ENCODE data around the gene GTF2F2.
"Not testable (repeated sequence)": the region's sequence is repeated elsewhere in the genome, so short reads cannot be mapped to it uniquely, and the experiment has no call there.

Gene GTF2F2

DNA sequence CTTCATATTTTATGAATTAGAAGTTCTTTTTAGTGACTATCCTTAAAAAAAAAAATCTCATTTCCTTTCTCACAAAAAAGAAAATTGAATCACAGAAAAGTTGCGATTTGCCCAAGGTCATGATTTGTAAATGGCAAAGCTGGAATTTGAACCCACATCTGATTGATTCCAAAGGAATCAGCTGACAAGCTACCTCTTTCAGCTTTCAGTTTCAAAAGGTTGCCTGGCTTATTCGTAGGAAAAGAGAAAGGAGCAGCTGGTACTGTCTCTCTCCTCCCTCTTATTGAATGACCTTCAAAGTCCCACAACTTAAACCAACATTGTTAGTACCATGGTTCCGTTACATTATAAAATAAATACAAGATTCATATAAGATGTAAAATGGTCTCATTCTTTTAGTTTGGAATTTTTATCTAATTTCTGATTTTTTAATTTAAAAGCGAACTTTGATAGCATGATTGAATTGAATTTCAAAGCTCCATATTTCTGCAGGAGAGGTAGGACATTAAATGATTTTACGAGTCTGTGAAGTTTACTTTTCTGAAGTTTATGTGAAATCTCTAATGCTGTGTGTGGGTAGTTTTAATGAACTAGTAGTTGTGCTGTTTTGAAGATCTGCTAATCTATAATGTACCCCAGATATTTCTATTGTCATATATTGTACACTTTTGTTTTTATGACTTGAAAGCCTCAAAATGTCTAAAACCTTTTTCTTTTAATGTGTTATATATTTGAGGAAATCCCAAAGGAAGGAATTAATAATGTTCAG lies 99.0 kb downstream of the GTF2F2 start:
- DNase-seq, result no peak

DNA sequence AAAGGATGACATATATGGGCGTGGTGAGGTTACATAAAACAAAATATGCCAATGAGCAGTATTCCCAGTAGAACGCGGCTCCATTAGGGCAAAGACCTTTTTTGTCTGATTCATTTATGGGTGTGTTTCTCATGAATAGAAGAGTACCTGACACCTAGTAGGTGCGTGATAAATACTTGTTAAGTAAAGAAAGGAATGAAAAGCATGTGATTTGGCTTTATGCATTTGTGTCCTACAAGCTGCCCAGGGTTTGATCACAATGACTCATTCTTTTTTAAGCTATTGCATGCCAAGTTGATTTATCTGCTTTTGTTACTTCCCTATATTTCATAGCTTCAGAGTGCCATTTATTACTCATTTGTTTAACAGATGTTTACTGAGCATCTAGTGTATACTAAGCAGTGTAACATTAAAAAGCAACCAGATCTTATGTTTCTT lies 99.6 kb downstream of the GTF2F2 start:
- no peak for DNase-seq

DNA sequence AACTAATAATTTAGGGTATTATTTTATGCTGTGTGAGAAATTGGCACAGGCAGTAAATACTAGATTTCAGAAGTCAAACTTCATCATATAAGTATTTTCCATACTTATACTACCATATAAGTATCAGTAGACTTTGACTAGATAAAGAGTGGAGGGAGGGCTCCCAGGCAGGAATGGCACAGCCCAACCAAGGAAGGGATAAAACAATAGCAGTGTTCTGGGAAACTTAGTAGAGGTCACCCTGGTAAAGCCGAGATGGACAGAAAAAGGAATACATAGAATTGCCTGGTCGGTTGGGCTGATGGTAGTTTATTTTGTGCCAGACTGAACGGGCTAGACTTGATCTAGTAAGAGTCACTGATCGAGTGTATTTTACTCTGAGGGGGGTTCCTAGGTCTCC lies 100.1 kb downstream of the GTF2F2 start:
- DNase-seq, result no peak

DNA sequence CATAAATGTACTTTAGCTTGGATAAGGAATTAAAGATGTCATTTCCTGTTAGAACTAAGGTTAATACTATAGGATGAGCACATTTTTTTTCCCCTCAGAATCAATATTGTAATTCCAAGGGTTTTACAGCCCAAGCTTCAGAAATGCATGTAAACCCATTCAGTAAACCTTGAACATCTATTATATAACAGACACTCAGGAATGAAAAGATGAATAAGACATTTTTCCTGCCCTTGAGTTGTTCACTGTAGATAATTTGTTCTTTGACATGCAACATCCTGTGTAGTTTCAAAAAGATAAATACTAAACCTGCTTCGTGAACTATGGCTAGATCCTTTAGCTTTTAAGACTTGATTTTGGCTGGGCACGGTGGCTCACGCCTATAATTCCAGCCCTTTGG lies 102.2 kb downstream of the GTF2F2 start:
- DNase-seq, result no peak

DNA sequence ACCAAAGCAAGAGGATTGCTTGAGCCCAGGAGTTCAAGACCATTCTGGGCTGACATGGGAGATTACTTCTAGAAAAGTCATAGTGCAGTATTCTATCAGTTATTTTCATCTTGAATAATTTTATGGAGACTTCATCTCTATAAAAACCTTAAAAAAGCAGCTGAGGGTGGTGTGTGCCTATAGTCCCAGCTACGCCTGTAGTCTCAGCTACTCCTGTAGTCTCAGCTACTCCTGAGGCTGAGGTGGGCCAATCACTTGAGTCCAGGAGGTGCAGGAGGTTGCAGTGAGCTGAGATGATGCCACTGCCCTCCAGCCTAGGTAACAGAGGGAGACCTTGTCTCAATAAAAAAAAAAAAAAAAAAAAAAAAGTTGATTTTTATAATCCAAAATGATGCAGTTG lies 102.6 kb downstream of the GTF2F2 start:
- DNase-seq, result no peak

DNA sequence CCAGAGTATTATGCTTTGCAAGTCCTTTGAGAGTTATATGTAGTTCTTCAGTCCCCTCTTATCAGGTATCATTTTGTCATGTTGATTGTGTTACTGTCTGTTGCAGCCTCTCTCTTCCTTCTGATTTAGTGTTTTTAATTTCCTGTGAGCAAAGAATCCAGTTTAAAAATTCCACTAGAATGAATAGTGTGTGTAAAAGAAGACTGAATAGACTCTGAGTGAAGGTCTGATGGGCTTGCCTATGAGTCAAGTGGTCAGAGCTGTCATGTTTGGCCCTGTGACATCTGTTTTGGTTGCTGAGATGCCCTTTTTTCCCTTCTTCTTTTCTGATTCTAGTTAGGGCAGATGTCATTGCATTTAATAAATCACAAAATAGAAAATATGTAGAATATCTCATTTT lies 103.9 kb downstream of the GTF2F2 start:
- no peak for DNase-seq

DNA sequence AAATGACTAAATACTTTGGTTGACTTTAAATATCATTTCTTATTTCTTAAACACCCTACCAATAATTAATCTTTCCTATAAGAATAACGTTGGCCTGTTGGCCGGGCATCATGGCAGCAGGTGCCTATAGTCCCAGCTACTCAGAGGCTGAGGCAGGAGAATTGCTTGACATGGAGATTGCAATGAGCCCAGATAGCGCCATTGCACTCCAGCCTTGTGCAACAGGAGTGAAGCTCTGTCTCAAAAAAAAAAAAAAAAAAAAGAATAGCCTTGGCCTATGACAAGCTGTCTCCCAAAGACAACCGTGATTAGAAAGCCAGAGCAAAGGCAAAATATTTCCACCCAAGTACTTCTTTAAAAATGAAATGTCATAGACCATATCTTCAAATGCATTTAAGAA lies 105.1 kb downstream of the GTF2F2 start:
- no peak for DNase-seq

DNA sequence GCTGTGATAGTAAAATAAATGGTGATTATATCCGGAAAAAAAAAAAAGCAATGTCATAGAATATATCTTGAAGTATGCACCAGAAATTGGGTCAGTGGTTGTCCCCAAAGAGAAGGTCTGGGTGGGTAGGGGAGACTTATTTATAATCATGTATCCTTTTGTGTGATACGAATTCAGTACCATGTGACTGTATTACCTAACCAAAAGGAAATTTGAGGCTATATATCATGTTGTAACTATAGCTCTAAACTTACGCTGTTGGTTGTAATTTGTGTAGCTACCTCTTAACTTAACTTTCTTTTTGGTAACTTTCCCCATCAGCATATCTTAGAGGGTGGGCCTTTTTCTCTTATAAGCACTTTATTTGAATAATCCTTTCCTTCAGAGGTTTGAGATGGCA lies 105.7 kb downstream of the GTF2F2 start:
- DNase-seq, result no peak

DNA sequence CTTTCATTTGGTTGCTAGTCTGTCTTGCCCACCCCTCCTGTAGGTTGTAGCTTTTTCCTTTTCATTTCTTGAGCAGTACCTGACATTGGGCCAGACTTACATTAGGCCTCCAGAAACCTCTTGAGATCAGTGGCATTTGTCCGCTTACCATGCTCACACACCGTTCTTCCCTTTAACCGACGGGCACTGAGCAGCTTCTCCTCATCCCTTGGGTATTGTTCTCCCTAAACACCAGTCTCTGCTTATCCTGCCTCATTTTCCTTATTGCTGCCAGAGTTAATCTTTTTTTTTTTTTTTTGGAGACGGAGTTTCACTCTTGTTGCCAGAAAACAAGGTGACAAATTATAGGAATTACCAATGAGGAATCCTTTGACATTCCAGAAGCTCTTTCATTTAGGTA lies 107.7 kb downstream of the GTF2F2 start:
- no peak for DNase-seq

DNA sequence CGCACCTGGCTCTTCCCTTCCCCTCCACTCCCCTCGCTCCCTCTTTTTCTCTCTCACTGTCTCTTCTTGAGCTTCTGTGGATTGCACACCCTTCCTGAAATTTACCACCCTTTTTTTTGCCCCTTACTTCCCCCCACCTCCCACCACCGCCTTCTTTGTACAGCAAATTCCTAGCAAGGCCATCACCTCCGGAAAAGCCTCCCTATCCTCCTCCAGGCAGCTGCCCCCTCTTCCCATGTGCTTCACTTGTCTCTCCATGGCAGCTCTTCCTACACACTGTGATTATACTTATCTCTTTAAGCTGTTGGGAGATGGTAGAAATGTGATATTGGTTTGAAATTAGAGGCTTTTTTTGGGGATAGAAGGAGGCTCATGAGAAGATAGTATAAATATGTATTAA lies 108.9 kb downstream of the GTF2F2 start:
- DNase-seq, result no peak

DNA sequence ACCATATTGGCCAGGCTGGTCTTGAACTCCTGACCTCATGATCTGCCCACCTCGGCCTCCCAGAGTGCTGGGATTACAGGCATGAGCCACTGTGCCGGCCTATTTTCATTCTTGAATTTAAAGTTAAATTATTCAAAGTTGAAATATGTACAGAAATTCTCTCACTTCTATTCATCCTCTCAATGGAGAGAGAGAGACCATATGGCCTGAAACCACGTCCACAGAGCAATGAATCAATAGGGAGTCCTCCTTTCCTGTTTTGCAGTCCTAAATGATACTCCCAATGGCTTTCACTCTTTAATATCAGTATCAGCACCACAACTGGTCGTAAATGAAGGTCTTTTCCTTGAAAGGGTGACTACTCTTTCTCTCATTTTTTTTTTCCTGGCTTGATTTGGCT lies 111.0 kb downstream of the GTF2F2 start:
- DNase-seq, result no peak

DNA sequence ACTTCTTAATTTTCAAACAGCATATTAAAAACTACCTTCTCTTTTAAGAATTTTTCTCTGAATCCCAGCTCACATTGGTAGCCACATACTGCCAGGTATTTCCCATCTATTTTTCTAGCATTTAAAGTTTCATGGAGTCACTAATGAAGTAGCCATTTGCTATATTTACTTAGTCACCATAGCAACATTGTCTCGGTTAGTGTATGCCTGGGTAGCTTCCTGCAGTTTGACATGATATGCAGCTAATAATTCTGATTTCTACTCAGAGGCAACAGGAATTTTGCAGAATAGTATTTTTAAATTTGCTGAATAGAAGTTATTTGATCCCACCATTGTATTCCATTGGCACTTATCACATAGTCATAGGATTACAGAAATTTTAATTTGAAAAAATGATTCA lies 111.4 kb downstream of the GTF2F2 start:
- no peak for DNase-seq

DNA sequence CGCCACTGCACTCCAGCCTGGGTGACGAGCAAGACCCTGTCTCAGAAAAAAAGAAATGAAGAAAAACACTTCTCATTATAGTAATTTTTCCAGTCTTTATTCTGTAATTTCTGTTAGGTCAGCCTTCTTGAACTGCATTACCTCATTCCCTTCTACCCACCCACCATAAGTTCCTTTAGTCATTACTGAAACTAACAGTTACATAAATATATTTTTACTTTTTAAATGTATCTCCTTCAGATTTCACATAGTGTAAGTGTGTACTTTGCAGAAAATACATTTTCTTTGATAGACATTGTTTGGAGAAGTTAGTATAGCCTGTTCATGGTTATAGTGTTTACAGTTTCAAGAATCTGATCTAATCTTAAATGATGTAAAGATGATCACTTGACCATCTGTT lies 112.3 kb downstream of the GTF2F2 start:
- DNase-seq, result no peak

DNA sequence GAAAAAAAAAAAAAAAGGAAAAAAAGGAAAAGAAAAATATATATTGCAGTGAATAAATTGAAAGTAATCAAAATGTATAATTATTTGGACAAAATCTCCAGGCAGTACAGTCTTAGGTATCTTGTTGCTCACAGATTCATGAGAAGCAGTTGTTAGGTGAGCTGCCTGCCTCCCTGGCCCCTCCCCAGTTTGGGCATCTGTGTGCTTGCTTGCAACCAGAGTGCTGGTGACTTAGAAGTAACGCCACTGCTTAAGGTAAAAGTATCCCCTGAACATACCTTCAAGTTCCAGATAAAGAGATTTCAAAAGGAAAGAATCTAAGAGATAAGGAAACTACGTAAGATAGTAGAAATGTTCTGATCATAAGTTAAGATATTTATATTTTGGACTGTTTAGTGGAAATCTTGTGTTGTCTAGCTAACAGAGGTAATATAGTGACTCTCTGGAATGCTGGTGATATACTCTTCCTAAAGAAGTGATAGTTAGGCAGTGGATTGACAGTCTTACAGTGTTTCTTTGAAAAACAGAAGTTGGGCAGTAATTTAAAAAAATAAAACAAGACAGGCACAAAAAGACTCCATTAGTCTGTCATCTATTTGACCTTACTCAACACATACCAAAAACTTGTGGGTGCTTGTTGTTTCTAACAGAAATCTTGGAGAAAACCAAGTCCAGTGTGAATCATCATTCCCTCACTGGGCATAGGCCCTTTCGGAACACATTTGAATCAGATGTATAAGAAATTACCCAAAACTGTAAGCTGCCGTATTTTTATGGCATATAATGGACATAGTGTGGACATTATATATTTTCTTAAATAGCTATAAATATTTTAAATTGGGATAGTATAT lies 118.9 kb downstream of the GTF2F2 start:
- DNase-seq, result no peak

DNA sequence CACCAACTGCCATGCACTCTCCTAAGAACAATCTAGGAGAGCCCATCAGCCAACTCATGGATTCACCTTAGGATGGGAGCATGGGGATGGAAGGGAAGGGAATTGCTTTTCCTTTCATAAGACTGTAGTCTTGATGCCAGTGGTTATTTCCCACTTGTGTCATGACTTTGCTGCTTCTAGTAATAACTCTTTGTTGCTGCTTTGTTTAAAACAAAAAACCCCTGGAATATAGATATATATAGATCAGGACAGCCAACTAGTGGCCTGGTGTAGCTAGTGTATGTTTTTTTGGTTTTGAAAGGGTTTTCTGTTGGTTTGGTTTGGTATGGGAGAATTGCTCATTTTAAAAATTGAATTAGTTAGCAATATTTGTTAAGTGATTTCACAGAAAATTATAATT lies 119.8 kb downstream of the GTF2F2 start:
- no peak for DNase-seq

DNA sequence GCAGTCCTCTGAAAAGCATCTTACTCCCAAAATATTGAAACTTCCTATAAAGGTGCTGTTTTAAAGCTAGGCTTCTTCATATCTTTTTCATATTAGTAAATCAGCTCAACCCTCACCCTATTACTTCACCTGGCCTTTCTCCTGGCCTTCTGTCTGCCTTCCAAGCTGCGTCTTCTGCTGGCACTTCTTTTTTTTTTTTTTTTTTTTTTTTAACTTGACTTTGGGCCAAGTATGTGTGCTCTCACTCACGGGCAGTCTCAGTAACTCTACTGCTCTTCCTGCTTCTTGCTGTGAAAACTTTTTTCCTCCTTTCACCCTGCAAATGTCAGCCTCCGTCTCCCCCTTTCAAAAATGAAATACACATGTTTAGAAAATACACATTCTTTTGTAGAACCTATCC lies 121.8 kb downstream of the GTF2F2 start:
- DNase-seq, result no peak

DNA sequence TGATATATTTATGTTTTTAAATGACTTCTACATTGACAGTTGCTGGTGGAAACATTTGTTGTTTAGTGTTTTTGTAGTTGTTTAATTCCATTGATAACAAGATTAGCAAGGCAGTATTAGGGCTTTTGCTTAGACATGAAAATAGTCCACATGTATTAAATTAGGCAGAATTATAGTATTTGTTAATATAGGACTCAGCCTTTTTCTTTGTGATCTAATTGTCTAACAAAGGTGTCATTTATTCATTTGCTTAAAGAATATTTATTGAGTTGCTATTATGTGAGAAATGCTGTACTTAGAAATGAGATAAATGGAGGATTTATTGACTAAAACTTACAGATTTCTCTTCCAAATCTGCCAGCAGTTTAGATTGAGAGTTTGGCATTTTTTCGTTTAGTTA lies 122.2 kb downstream of the GTF2F2 start:
- no peak for DNase-seq

DNA sequence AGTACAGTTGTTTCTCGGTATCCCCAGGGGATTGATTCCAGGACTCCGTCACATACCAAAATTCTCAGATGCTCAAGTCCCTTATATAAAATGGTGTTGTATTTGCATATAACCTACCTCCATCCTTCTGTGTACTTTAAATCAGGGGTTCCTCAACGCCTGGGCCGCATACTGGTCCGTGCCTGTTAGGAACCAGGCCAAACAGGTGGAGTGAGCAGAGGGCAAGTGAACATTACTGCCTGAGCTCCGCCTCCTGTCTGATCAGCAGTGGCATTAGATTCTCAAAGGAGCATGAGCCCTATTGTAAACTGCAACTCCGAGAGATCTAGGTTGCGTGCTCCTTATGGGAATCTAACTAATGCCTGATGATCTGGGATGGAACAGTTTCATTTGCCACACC lies 122.8 kb downstream of the GTF2F2 start:
- no peak for DNase-seq

DNA sequence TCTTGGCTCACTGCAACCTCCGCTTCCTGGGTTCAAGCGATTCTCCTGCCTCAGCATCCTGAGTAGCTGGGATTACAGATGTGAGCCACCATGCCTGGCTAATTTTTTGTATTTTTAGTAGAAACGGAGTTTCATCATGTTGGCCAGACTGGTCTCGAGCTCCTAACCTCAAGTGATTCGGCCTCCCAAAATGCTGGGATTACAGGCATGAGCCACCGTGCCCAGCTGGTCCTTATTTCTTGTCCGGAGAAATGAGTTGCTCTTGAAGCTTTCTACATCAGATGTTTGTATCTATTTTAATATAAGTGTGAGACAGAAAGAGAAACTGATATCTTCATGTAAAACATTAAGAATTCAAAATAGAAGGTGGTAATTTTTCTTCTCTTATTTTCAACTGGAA lies 124.4 kb downstream of the GTF2F2 start:
- not testable (repeated sequence) for DNase-seq

DNA sequence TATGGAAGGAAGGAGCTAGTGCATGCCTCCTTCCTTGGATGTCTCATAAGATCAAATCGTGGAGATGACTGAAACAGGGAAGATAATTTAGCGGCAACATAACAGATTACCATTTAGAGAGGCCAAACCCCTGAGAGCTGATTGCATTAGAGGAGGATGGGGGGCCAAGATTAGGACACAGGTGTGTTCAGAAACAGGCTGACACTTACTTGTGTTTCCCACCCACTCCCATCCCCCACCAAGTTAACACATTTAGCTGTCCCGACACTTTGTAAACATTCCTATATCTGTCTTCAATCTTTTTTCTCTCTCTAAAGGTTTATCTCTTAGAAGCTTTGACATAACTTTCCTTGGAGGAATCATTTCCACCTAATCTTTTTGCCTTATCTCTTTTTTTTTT lies 129.4 kb downstream of the GTF2F2 start:
- no peak for DNase-seq

DNA sequence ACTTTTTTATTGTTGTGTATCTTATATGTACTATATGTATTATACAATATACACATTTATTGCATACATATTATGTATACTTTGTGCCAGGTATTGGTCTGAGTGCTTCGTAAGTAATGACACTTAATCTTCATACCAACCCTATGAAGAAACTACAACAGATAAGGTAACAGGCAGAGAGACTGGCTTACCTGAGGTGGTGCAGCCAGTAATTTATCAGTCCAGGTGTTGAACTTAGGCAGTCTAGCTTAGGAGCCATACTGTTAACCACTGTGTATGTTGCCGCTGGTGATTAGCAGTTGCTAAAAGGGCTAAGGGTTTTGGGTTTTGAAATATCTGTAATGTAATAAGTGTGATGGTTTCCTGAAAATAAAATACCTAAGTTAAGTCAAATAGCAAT lies 134.1 kb downstream of the GTF2F2 start:
- no peak for DNase-seq

DNA sequence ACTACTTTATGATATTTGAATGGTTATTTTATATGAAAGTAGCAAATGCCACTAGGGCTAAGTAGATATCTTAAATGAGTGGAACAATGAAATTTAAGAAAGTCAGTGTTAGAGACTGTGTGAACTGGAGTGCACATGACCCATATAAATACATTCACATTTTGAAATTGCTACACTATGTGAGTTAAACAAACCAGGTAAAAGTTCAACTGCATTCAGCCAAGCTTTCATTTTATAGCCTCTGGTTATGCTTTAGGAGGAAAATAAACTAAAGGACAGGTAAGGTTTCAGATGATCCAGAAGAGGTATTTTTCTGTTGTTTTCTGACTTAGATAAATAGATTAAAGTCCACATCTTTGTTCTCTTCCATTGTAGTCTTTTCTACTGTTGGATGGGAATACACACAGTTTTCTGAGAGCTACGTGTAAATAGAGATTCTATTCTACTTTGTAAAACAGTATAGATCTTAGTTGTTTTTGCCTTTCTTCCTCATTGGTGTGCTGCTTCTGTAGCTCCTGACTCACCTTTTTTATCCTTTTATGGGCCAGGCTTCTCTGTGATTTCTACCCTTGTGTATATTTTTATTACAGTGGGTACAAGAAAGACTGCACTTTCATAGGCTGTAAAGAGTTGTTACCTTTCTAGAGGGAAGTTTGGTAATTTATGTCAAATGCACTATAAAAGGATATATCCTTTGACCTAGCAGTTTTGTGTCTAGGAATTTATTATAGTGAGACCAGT lies 135.1 kb downstream of the GTF2F2 start:
- no peak for DNase-seq

DNA sequence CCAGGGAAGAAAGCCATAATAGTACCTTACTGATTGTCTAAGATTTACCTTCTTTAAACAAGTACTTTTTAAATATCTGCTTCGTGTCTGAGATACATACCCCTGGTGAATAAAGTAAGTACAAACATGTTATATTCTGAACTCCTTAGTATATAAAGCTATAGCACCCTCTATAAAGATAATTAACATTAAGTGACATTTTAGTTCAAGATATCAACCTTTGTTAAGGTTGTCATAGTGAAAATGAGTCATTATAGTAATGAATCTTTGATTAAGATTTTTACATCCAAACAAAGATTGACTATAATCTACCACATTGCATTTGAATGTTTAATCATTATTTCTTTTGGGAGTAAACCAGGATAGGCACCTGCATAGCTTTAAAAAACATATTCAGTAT lies 135.9 kb downstream of the GTF2F2 start:
- no peak for DNase-seq
